GM18505 (cell line): ENCODE data around the gene THSD8.
A peak's percentile ranks its signal among the peaks of the same experiment; 100 is the strongest.
"Not testable (repeated sequence)": the region's sequence is repeated elsewhere in the genome, so short reads cannot be mapped to it uniquely, and the experiment has no call there.

Experiments
- ATAC-seq: cut with Tn5 transposase; IDR thresholded peaks from one replicate; pipeline ENCODE4 v1.9.1; 2021; ENCODE audit not compliant: unreplicated experiment
- POLR2A ChIP-seq: IDR thresholded peaks from 4 replicates; pipeline ENCODE4 v1.6.1; 2011; ENCODE audit warnings: borderline replicate concordance; ENCODE audit not compliant: insufficient read depth, insufficient read length; ENCODE audit errors: extremely low read depth

THSD8 gene

GRCh38 chr19:12792051-12792852, 9.6 kb upstream of the THSD8 start:
- ATAC-seq, result no peak
- TF ChIP-seq POLR2A, result peak; percentile 66

GRCh38 chr19:12792853-12793289, 9.0 kb upstream of the THSD8 start:
- TF ChIP-seq POLR2A, result no peak
- ATAC-seq, result no peak

DNA sequence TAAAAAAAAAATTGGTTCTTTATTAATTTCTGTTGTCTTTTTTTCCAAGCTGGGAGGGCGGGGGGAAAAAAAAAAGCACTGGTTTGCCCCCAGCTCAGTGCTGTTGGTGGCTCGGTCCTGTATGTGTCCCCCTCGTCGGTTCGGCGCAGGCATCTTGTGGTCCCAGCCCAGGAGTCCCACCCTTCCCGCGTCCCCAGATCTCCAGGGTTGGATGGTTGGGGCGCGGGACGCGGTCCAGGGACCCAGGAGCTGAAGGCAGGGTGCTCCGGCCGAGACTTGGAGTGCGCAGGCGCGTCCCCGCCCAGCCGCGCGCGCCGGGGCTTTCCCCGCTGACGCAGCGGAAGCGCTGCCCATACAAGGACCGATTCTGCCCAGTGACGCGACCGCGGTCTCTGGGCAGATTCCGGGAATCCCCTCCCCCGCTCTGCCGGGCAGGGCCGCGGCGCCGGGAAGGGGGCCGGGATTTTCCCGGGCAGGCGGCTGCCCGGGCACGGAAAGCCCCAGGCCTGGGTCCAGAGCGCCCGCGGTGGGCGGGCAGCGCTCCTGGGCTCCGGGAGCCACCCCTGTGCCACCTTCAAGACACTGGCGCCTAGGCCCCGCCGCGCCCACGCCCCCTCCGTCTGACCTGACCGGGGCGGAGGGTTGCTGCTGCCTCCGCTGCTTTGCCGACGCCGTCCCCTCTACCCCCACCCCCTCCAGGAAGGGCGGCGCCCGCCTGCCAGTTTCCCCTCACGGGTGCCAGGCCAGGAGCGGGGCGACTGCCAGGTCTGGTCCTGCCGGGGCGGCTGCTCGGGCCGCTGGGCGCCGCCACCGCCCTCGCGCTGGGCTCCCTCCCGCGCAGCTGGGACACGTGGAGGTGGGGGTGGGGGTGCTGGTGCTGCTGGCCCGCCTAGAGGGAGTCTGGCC, 8.3 kb upstream of the THSD8 start:
- peak; percentile 86 for TF ChIP-seq POLR2A
- peak; percentile 35 for ATAC-seq

DNA sequence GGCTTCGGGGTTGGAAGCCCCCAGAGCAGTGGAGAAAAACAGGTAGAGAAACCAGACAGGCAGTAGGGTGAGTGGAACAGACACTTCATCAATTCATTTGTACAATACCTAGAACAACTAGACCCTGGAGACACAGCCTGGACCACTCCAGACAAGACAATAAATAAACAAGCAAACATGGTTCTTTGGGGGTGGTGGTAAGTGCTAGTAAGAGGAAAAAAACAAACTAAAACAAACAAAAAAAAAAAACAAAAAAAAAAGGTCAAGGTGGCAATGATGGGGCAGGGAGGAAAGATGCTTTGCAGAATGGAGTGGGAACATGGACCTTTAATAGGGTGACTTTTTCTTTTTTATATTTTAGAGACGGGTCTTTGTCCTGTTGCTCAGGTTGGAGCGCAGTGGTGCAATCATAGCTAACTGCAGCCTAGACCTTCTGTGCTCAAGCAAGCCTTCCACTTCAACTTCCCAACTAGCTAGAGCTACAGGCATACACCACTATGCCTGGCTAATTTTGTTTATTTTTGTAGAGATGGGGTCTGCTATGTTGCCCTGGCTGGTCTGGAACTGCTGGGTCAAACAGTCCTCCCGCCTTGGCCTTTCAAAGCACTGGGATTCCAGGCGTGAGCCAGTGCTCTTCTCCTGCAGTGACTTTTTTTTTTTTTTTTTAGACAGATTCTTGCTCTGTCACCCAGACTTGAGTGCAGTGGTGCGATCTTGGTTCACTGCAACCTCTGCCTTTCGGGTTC, 7.5 kb upstream of the THSD8 start:
- no peak for TF ChIP-seq POLR2A
- no peak for ATAC-seq

DNA sequence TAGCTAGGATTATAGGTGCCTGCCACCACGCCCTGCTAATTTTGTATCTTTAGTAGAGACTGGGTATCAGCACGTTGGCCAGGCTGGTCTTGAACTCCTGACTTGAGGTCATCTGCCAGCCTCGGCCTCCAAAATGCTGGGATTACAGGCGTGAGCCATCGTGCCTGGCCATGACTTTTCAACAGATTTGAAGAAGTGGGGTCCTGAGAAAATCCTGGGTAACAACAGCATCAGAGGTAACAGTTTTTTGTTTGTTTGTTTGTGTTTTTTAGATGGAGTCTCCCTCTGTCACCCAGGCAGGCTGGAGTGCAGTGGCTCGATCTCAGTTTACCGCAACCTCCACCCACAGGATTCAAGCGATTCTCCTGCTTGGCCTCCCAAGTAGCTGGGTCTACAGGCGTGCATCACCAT, 6.9 kb upstream of the THSD8 start:
- ATAC-seq, result no peak
- TF ChIP-seq POLR2A, result no peak

- TF ChIP-seq POLR2A, result no peak
- no peak for ATAC-seq
Observed at GRCh38 chr19:12796146-12797071, 5.5 kb upstream of the THSD8 start.

DNA sequence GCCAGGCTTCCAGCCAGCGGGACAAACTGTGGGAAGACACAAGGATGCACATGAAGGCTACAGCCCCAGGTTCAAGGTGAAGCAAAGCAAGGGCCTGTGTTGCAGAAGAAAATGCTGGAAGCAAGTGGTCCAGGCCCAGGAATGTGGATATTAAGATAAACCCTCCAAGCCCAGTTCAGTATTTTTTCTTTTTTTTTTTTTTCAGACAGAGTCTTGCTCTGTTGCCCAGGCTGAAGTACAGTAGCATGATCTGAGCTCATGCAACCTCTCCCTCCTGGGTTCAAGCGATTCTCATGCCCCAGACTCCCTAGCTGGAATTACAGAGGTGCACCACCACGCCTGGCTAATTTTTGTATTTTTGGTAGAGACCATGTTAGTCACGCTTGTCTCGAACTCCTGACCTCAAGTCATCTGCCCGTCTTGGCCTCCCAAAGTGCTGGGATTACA, 4.7 kb upstream of the THSD8 start:
- ATAC-seq, result no peak
- TF ChIP-seq POLR2A, result no peak

- ATAC-seq, result not testable (repeated sequence)
Observed at GRCh38 chr19:12797607-12798006, 4.3 kb upstream of the THSD8 start.

GRCh38 chr19:12799742-12800465, 2.0 kb upstream of the THSD8 start:
- no peak for TF ChIP-seq POLR2A
- ATAC-seq, result no peak

GRCh38 chr19:12800466-12800770, 1.5 kb upstream of the THSD8 start:
- TF ChIP-seq POLR2A, result no peak
- ATAC-seq, result no peak

- no peak for TF ChIP-seq POLR2A
- ATAC-seq, result no peak
Observed at GRCh38 chr19:12800923-12801465, 875 bp upstream of the THSD8 start.
